WI38 (cell line): Measurements from ENCODE around the gene NUDT14.

Experiments
- H3K4me3 ChIP-seq: 2 replicates; pipeline ENCODE4 v1.5.1; 2011; ENCODE audit warnings: low read depth, mild to moderate bottlenecking, control low read depth, low read length
- TF ChIP-seq, protein P1 (sequence below): IDR thresholded peaks from 2 replicates; pipeline ENCODE4 v1.5.1; 2012; ENCODE audit warnings: low read depth, mild to moderate bottlenecking, control low read depth, low read length

Gene NUDT14

DNA sequence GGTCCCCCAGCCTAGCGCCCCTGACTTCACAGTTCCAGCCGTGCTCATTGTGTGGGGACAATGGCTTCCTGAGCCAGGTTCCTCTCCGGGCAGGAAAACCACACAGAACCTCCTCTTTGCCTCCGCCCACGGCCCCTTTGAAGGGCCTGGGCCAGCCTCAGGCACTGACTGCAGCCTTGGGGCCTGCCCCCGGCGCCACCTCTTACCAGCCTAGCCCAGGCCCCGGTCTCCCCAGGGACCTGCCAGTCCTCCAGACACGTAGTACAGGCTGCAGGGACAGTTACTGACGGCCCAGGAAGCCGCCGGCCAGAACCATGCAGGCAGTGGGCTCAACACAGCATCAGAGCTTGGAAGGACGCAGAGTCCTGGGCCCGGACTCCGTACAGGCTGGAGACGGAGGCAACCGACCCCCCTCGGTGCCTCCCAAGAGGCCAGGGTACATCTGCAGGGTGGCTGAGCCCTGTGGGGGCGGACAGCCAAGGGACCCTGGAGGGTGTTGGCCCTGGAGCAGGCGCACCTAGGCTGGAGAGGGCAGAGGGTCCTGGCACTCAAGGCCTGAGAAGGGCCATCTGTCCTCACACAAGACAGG, 20.9 kb upstream of the NUDT14 start:
- TF ChIP-seq, protein P1, sequence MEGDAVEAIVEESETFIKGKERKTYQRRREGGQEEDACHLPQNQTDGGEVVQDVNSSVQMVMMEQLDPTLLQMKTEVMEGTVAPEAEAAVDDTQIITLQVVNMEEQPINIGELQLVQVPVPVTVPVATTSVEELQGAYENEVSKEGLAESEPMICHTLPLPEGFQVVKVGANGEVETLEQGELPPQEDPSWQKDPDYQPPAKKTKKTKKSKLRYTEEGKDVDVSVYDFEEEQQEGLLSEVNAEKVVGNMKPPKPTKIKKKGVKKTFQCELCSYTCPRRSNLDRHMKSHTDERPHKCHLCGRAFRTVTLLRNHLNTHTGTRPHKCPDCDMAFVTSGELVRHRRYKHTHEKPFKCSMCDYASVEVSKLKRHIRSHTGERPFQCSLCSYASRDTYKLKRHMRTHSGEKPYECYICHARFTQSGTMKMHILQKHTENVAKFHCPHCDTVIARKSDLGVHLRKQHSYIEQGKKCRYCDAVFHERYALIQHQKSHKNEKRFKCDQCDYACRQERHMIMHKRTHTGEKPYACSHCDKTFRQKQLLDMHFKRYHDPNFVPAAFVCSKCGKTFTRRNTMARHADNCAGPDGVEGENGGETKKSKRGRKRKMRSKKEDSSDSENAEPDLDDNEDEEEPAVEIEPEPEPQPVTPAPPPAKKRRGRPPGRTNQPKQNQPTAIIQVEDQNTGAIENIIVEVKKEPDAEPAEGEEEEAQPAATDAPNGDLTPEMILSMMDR: no peak
- H3K4me3 ChIP-seq: no peak overlapping the region

DNA sequence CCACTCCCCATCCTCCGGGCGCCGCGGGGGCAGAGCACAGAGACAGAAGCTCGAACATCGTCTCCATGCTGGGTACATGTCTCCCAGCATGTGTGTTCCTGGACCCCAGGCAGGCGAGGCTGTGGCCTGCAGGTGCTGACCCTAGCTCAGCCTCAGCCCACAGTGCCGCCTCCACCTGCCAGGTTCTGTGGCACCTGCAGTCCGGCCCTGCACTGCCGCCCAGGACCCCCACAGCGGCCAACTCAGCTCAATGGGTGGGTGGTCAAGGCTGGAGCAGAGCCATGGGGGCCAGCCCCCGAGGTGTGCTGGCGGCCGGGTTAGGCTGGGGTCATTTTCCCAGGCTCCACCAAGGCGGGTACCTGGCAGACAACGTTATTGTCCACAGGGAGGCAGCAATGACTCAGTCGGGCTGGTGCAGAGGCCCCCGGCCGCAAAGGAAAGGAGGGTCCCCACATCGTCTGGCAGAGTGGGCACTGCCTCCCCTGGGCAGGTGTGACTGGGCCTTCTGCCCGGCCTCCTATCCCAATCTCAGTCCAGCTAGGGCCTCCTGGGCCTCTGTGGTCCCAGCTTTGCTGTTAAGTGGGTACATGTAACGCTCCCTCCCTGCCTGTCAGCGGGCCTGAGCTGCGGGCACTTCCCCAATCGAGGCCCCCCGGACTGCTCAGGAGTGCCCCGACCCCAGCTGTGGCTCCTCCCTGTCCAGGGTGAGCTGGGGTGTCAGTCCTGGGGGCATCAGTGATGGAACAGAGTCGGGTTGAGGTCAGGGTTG, 20.2 kb upstream of the NUDT14 start:
- H3K4me3 ChIP-seq: no peak overlapping the region
- TF ChIP-seq, protein P1: no peak

DNA sequence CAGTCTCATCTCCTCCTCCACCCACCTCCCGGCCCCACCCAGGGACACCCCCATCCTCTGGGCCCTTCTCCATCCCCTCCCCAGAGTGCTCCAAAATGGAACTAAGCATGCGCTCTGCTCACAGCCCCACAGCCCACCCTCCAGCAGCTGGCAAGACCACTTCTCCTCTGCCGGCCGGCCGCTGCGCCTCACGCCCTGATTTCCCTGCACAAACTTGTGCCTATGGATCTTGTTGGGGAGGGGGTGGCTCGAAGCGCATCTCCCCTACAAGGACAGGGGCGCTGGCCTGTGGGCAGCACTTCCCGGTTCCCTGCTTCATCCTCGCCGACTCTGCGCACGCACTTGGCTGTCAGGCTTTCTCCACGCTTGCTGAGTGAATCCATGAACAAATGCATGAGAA, 19.5 kb upstream of the NUDT14 start:
- TF ChIP-seq, protein P1: no peak
- H3K4me3 ChIP-seq: no peak overlapping the region

DNA sequence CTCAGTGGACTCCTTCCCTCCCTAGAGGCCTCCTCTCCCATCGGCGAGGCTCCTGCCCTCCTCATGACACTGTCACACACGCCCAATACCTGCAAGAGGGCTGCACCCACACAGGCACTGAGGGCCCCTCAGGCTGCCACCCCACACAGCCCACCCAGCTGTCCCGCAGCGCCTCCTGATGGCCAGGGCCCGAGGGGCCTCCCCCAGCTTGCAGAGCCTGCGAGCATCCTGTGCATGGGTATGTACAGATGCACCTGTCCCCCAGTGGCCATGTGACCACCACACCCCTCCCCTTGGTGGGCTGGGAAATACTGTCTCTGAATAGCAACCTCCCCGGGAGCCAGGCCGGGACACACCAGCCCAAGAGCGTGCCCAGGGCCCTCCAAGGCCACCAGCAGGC, 19.0 kb upstream of the NUDT14 start:
- no peak overlapping the region for H3K4me3 ChIP-seq
- TF ChIP-seq, protein P1: no peak

DNA sequence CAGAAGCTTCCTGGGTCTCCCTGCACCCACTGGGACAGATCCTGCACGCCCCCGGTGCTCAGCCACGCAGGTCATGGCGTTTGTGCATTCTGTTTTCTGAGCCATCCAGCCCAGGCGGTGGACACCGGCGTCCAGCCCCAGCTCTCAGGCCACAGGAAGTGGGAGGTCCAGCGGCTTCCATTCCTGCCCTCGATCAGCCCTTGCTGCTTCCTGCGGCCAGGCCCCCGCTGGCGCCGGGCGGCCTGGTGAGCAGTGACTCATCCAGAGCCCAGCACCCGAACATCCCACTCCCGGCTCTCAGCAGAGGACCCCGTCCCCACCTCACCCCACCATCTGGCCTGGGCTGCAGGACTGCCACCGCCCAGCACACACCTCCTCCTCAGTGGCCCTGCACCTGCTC, 18.0 kb upstream of the NUDT14 start:
- TF ChIP-seq, protein P1: no peak
- no peak overlapping the region for H3K4me3 ChIP-seq

DNA sequence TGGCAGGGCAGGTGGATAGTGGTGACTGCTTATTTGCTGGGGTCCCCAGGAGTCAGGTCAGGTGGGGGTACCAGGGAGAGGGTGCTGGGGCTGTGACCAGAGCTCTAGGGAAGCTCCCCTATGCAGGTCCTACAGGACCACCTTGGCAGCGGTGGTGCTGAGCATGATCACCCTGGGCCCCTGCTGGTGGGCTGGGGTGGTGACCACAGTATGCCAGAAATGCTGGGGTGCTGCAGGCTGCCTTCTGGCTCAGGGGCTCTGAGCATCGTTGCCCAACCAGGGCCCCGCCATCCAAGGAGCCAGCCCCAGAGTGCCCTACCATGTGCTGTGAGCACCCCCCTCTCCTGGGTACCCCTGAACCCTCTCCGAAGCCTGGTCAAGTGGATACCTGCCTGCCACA, 17.5 kb upstream of the NUDT14 start:
- no peak overlapping the region for H3K4me3 ChIP-seq
- TF ChIP-seq, protein P1: no peak

DNA sequence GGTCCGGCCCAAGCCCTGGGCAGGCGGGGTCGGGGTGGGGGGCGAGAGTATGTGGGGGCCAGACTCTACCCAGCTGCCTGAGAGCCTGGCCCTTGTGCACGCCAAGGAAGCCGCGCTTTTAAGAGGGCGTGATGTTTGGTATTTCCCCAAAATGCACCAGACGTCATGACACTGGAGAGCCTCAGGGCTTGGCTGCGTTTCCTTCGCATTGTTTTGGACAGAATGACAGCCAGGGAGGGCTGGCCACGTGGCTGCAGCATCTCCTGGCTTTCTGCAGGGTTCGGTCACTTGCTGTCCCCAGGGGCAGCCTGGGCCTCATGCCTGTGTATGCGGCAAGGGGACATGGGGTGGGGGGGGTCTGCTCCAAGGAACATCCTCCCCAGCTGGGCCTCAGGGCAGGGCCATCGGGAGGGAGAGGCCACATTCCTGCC, 16.1 kb upstream of the NUDT14 start:
- TF ChIP-seq, protein P1: no peak
- H3K4me3 ChIP-seq: no peak overlapping the region
